HepG2 (cell line): Measurements from ENCODE around the gene SLAMF9.

Experiments
- MAFK ChIP-seq, 2 experiments: IDR thresholded peaks in 1 of 2; conservative IDR thresholded peaks in 1 of 2; 2 replicates each; pipeline ENCODE4 v1.6.1; 2011; ENCODE audit warnings: improper control_type of control experiment in 2 of 2, low read length in 2 of 2
- PHF8 ChIP-seq: sonication (generic); formaldehyde crosslinking; IDR thresholded peaks from 2 replicates; pipeline ENCODE4 v1.5.0; 2020; ENCODE audit warnings: missing genetic modification reagents
- ZNF607 ChIP-seq: sonication (generic); formaldehyde crosslinking; IDR thresholded peaks from 2 replicates; pipeline ENCODE4 v1.5.1; 2020; ENCODE audit warnings: missing genetic modification reagents, mild to moderate bottlenecking, borderline replicate concordance
- ZNF672 ChIP-seq: sonication (generic); formaldehyde crosslinking; IDR thresholded peaks from 2 replicates; pipeline ENCODE4 v1.8.1; 2022; ENCODE audit warnings: missing genetic modification reagents

DNA sequence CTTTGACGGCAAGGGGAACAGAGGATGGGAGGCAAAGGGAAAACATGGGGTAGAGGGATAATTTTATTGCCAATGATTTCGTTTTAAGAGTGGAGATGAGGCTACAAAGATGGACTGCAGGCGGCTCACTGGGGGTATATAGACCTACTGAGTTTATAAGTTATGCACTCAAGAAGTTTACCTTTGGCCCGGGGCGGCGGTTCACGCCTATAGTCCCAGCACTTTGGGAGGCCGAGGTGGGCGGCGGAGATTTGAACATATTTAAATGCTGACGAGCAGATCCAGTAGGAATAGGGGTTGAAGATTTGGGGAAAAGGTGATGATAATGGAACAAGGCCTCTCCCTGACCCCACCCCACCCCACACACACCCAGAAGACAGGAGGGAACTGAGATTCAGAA lies 8.1 kb upstream of the SLAMF9 start:
- TF ChIP-seq PHF8 (CRISPR knock-in tag) (no peak), ZNF672 (no peak), ZNF607 (CRISPR knock-in tag) (no peak), MAFK (conservative IDR thresholded peaks at IDR 0.05 in 1 of 2, IDR thresholded peaks at IDR 0.05 in 1 of 2; ENCODE audit: low read length in 2 of 2) (no peak)
